Heart left ventricle (tissue), 16 donors: ENCODE measurements around the gene PAX5. TPM values are rescaled to one million over a fixed set of nuclear protein-coding genes. Genes with fewer than 3 reads are reported as not detected.

Experiments used
- ATAC-seq, 4 donors: fragments of 200-7000 bp; cut with Tn5 transposase; one replicate each; pipeline ENCODE4 v1.9.1; 2020 to 2022; ENCODE audit warnings: moderate library complexity in 4 of 4, mild to moderate bottlenecking in 3 of 4, moderate number of reproducible peaks in 1 of 4
- DNase-seq, 5 donors: peaks; one replicate each; pipeline ENCODE4 v3.0.0-alpha.2; 2020
- H3K27ac ChIP-seq, 12 donors: fragments of 200-600 bp; sonication (generic) in 4 of 12; one replicate each; pipeline versions ENCODE4 v1.5.0 to v1.8.0; 2016 to 2022; ENCODE audit warnings: mild to moderate bottlenecking in 2 of 12
- H3K27me3 ChIP-seq, 9 donors: fragments of 200-600 bp; sonication (generic) in 2 of 9; one replicate each; pipeline versions ENCODE4 v1.5.1 to v1.8.0; 2016 to 2022; ENCODE audit warnings: mild to moderate bottlenecking in 3 of 9
- H3K36me3 ChIP-seq, 9 donors: fragments of 200-600 bp; sonication (generic) in 2 of 9; one replicate each; pipeline versions ENCODE4 v1.5.0 to v1.8.0; 2018 to 2022; ENCODE audit warnings: mild to moderate bottlenecking in 2 of 9
- H3K4me1 ChIP-seq, 12 donors: fragments of 200-600 bp; sonication (generic) in 4 of 12; one replicate each; pipeline versions ENCODE4 v1.5.0 to v1.8.0; 2016 to 2022; ENCODE audit warnings: mild to moderate bottlenecking in 3 of 12
- H3K4me3 ChIP-seq, 12 donors: fragments of 200-600 bp; sonication (generic) in 4 of 12; one replicate each; pipeline versions ENCODE4 v1.5.0 to v1.8.0; 2017 to 2022; ENCODE audit warnings: mild to moderate bottlenecking in 9 of 12, moderate library complexity in 4 of 12
- H3K9me3 ChIP-seq, 12 donors: fragments of 200-600 bp; sonication (generic) in 4 of 12; one replicate each; pipeline versions ENCODE4 v1.5.0 to v1.8.0; 2016 to 2022; ENCODE audit warnings: mild to moderate bottlenecking in 1 of 12
- CTCF ChIP-seq, 12 donors: fragments of 200-600 bp; sonication (generic) in 4 of 12; IDR thresholded peaks; one replicate each; pipeline versions ENCODE4 v1.5.0 to v1.8.0; 2018 to 2022; ENCODE audit warnings: antibody characterized with exemption in 12 of 12, mild to moderate bottlenecking in 5 of 12
- POLR2A ChIP-seq, 2 donors: fragments of 450-650 bp; IDR thresholded peaks; one replicate each; pipeline ENCODE4 v1.6.1; 2017; ENCODE audit warnings: antibody characterized with exemption in 2 of 2, mild to moderate bottlenecking in 2 of 2, moderate library complexity in 2 of 2
- WGBS, 4 donors: extraction: QIAGEN DNeasy Blood & Tissue Kit in 2 of 4; methylation state at CpG; one replicate each; pipeline versions ENCODE4 v1.1.5 to v1.1.7; 2013 to 2018; 5-methylcytosine and 5-hydroxymethylcytosine counted together
- intact Hi-C, 10 donors: fragments of 100-400 bp; cut with DNase I; formaldehyde crosslinking; loops; one replicate each; pipeline versions ENCODE4 v1.11.1 to v1.14.2; 2022
- polyA plus RNA-seq, 2 donors: library from polyadenylated mRNA; stranded (reverse); fragments of 200-250 nt; gene quantifications; one replicate each; pipeline ENCODE4 v1.2.3, GENCODE V29; 2013
- total RNA-seq, 9 donors: library from RNA; depleted of rRNA in 2 of 9; stranded (reverse); fragments of >200 nt in 2 of 9; fragmentation: NEBNext Ultra II Directional in 3 of 9; extraction: Animal tissue kit (Norgen Biotek cat#: 25700) in 3 of 9; gene quantifications; one replicate each; pipeline versions ENCODE4 v1.1.0 to v1.2.4, GENCODE V29; 2016 to 2023
- donor health status: ischemic (EF 13 %, LVEDD 7.1; RV severe dilation, severe dysfunction).
- donor health status: healthy with polysubstance abuse.
- donor health status: DM: no; HTN: yes; CAD: no.
- donor health status: DM: no; HTN: no; CAD: no.
- donor health status: ischemic (EF 25% LVEDD 6.9; RV normal size, moderate dysfunction).
- donor health status: ischemic (EF 25% LVEDD 5.7; RV mildly dilated, moderate dysfunction).
- donor health status: healthy.
- donor health status: DM: yes; HTN: yes; CAD: no.
- donor health status: ischemic (EF 35%, LVEDD 5.7; RV mildly dilated, moderate dysfunction).
- donor health status: nonischemic (EF 11% LVEDD 7.7; RV severe dilation, severe dysfunction).
- donor health status: DM: yes; HTN: yes; CAD: no.
- donor health status: PGD.
- donor health status: ischemic (EF 29% LVEDD 5.4; RV normal size, mild dysfunction).
- donor health status: nonischemic (EF 23%, LVEDD 6.1; RV moderate dilation, normal function).

PAX5 gene
- total and polyA plus RNA-seq, 11 donors: 0.01 to 0.37 (median 0.08) TPM; not detected in 7

DNA sequence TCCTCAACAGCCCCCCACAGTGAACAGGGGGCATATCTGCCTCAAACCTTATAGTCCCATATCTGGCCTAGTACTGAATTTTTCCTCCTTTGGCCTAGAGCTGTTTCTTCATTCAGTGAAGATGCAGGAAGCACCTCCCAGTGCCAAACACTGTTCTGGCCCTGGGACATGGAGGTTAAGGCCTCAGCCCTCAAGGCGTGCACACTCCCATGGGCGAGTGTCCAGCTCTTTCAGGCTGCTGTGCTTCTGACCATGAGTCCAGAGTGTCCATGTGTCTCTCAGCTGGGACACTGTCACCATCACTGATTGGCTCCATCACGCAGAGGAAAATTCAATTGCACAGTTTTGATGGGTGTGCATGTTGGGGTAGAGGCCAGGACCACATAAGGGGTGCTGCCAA is 151.5 kb downstream of the PAX5 start:
- Histone ChIP-seq H3K4me1 (no peaks in the 10 kb centered on the region), H3K36me3 (no peaks in the 10 kb centered on the region), H3K27ac (no peak overlapping the region), H3K27me3 (peaks cover 0 to 38% (median 7%) of the 10 kb centered on the region in 9 donors), H3K9me3 (no peaks in the 10 kb centered on the region), H3K4me3 (no peak overlapping the region)
- TF ChIP-seq POLR2A (IDR thresholded peaks at IDR 0.05): no peak
- TF ChIP-seq CTCF (IDR thresholded peaks at IDR 0.05): no peak
- ATAC-seq (no peak), DNase-seq (no peak)
- 60 to 92% (median 71%) methylated on average over 3 of the region's 3 CpGs for WGBS, 4 donors
- intact Hi-C loops: no loop called here

DNA sequence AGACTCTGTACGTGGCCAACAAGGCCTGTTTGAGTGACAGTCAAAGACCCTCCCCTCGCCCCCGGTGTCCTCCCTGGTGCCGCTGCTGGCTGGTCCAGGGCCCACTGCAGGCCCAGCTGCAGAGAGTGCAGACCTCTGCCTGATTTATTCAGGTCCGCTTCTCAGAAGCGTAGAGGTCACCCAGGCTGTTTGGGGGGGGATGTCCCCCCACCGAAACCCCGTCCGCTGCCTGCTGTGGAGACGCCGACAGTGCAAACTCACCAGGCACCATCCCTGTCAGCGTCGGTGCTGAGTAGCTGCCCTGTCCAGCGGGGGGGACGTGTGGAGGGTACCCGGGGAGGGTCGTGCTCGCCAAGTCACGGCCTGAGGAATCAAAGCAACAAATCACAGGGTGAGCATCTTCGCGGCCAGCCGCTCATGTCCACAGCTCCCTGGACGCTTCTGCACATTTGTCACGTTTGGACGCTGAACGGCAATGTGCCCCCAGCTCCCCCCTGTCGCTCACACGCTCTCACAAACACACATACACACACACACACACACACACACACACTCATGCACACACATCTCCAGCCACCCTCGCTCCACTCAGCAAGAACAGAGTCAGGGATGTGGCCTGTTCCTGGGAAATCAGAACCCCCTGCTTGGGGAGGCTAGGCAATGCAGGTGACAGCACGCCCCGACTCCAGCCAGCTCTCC is 152.2 kb downstream of the PAX5 start:
- TF ChIP-seq POLR2A (IDR thresholded peaks at IDR 0.05): no peak
- no peak for TF ChIP-seq CTCF (IDR thresholded peaks at IDR 0.05)
- H3K27me3 ChIP-seq: peaks cover 0 to 35% (median 7%) of the 10 kb centered on the region in 9 donors
- DNase-seq (no peak), ATAC-seq (no peak)
- intact Hi-C loops: no loop called here
- no peaks in the 10 kb centered on the region for H3K9me3 ChIP-seq
- no peaks in the 10 kb centered on the region for H3K4me1 ChIP-seq
- no peak overlapping the region for H3K27ac ChIP-seq
- H3K4me3 ChIP-seq: no peak overlapping the region
- H3K36me3 ChIP-seq: no peaks in the 10 kb centered on the region
- WGBS, 4 donors: 67 to 79% (median 73%) methylated on average over 24 to 31 of the region's 31 CpGs

DNA sequence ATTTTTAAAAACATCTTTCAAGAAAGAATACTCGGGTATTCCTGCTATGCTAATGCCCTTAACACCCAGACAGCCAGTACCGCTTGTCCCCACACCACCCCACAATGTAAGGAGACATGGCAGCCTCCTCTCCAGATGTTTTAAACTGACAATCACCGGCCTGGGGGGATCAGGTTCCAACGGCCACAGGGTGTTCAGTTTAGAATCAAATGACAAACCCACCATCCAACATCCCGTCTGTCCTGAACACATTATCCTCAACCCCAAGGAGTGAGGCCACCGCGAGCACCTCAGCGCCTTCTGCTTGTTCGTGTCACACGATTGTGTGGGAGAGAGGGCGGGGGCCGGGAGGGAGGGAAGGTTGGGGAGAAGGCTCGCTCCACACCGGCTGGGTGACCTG is 152.8 kb downstream of the PAX5 start:
- Histone ChIP-seq H3K27ac (no peak overlapping the region), H3K27me3 (peaks cover 0 to 32% (median 8%) of the 10 kb centered on the region in 9 donors), H3K4me3 (no peak overlapping the region), H3K4me1 (no peaks in the 10 kb centered on the region), H3K9me3 (no peaks in the 10 kb centered on the region), H3K36me3 (no peaks in the 10 kb centered on the region)
- intact Hi-C loops: no loop called here
- no peak for ATAC-seq
- WGBS, 4 donors: 64 to 81% (median 74%) methylated on average over 14 of the region's 14 CpGs
- DNase-seq: no peak
- no peak for TF ChIP-seq CTCF (IDR thresholded peaks at IDR 0.05)
- no peak for TF ChIP-seq POLR2A (IDR thresholded peaks at IDR 0.05)

DNA sequence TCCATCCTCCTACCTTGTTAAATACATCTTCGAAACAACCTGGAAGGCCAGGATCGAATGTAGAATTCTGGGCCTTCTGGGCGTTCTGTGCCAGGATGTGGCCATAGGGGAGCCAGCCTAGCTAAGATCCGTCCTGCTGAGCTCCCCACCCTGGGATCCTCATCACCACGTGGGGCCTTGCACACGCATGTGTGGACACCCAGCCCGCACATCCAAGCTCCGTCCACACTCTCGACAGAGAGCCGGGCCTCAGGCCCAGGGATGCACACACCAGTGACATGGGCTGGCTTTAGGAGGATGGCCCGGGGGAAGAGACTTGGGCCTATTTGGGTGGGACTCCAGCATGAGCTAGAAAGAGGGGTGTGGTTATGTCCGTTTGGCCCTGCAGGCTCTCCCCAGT is 154.0 kb downstream of the PAX5 start:
- Histone ChIP-seq H3K27ac (no peak overlapping the region), H3K36me3 (no peaks in the 10 kb centered on the region), H3K4me3 (no peak overlapping the region), H3K9me3 (no peaks in the 10 kb centered on the region), H3K27me3 (peaks cover 0 to 22% (median 7%) of the 10 kb centered on the region in 9 donors), H3K4me1 (no peaks in the 10 kb centered on the region)
- ATAC-seq (no peak), DNase-seq (no peak)
- 84 to 89% (median 87%) methylated on average over 9 to 12 of the region's 12 CpGs for WGBS, 4 donors
- TF ChIP-seq POLR2A (IDR thresholded peaks at IDR 0.05): no peak
- no peak for TF ChIP-seq CTCF (IDR thresholded peaks at IDR 0.05)
- intact Hi-C loops: no loop called here
